Panc1 (cell line): ENCODE results near the gene LPGAT1. TPM values are rescaled to one million over a fixed set of nuclear protein-coding genes. Genes with fewer than 3 reads are reported as not detected.

ENCODE experiments used
- ATAC-seq: fragments of 200-7000 bp; cut with Tn5 transposase; 2 replicates; pipeline ENCODE4 v1.9.1; 2020; ENCODE audit warnings: mild to moderate bottlenecking, moderate library complexity
- BruUV-seq: library from RNA; stranded (reverse); fragments of 400-500 nt; replicated peaks from 2 replicates; lab custom pipeline; 2021; lab: Mats Ljungman, UMichigan
- CTCF ChIA-PET: fragments of 300-600 bp; sonication (Branson Sonifier 250); formaldehyde crosslinking; loops from one replicate; lab custom pipeline; 2022; ENCODE audit warnings: antibody characterized with exemption; lab: Charles Lee
- POLR2A ChIA-PET: fragments of 300-600 bp; sonication (Branson Sonifier 250); formaldehyde crosslinking; loops from one replicate; lab custom pipeline; 2022; ENCODE audit warnings: antibody characterized with exemption; lab: Charles Lee
- DNase-seq: peaks from one replicate; pipeline ENCODE4 v3.0.0-alpha.2; 2010; ENCODE audit warnings: low read depth, low spot score
- H3K27ac ChIP-seq: 2 replicates; pipeline ENCODE4 v1.5.1; 2011; ENCODE audit warnings: mild to moderate bottlenecking, low read length, inconsistent platforms
- H3K27me3 ChIP-seq: fragments of 200-500 bp; sonication (Bioruptor generic); 2 replicates; pipeline ENCODE4 v1.6.0; 2014; ENCODE audit warnings: low read length, inconsistent platforms; ENCODE audit not compliant: control insufficient read depth, insufficient read depth
- H3K36me3 ChIP-seq: fragments of 200-500 bp; sonication (Bioruptor generic); 2 replicates; pipeline ENCODE4 v1.5.1; 2014; ENCODE audit warnings: inconsistent platforms, mild to moderate bottlenecking, low read length, moderate library complexity; ENCODE audit not compliant: control insufficient read depth, insufficient read depth
- H3K4me1 ChIP-seq: 2 replicates; pipeline ENCODE4 v1.5.1; 2011; ENCODE audit warnings: inconsistent platforms, mild to moderate bottlenecking, low read length, moderate library complexity; ENCODE audit not compliant: control insufficient read depth, insufficient read depth
- H3K4me3 ChIP-seq, 2 experiments: 2 replicates each; pipeline ENCODE4 v1.5.1; 2011 to 2012; ENCODE audit warnings: low read depth in 2 of 2, low read length in 2 of 2, mild to moderate bottlenecking in 2 of 2, inconsistent platforms in 1 of 2, moderate library complexity in 1 of 2
- H3K9me3 ChIP-seq: fragments of 200-500 bp; sonication (Bioruptor generic); 2 replicates; pipeline ENCODE4 v1.5.1; 2014; ENCODE audit warnings: low read depth, mild to moderate bottlenecking, inconsistent platforms, low read length, moderate library complexity; ENCODE audit not compliant: control insufficient read depth, insufficient read depth
- CTCF ChIP-seq: fragments of 450-650 bp; IDR thresholded peaks from 2 replicates; pipeline ENCODE4 v1.5.1; 2017; ENCODE audit warnings: mild to moderate bottlenecking
- POLR2AphosphoS5 ChIP-seq: IDR thresholded peaks from 2 replicates; pipeline ENCODE4 v1.6.1; 2012; ENCODE audit warnings: mild to moderate bottlenecking, low read depth, low read length, moderate library complexity
- SIN3A ChIP-seq: IDR thresholded peaks from 2 replicates; pipeline ENCODE4 v1.6.1; 2012; ENCODE audit warnings: low read depth, mild to moderate bottlenecking, low read length, moderate library complexity, borderline replicate concordance; ENCODE audit not compliant: insufficient read depth
- TCF7L2 ChIP-seq: IDR thresholded peaks from 2 replicates; pipeline ENCODE4 v1.6.1; 2011; ENCODE audit warnings: mild to moderate bottlenecking, low read depth, low read length, inconsistent platforms
- in situ Hi-C: cut with HindIII; loops from 2 replicates; pipeline ENCODE4 v1.10.0; 2016; ENCODE audit warnings: low sequenced_read_pairs, low pct_unique_long_range_greater_than_20kb
- intact Hi-C: fragments of 100-400 bp; cut with micrococcal nuclease; formaldehyde crosslinking; loops from one replicate; pipeline ENCODE4 v1.10.0; 2022; ENCODE audit not compliant: unreplicated experiment
- total RNA-seq: library from RNA; stranded (reverse); gene quantifications from one replicate; pipeline ENCODE4 v1.2.1, GENCODE V29; 2021; ENCODE audit not compliant: unreplicated experiment
- TF ChIP-seq, protein P1 (sequence below), 2 experiments: IDR thresholded peaks; 2 replicates each; pipeline ENCODE4 v1.6.1; 2011 to 2012; ENCODE audit warnings: low read depth in 2 of 2, control low read depth in 1 of 2, low read length in 1 of 2, mild to moderate bottlenecking in 1 of 2, moderate library complexity in 1 of 2; ENCODE audit not compliant: insufficient read depth in 1 of 2

The LPGAT1 gene
- total RNA-seq, 1 experiment from 2014 or later, result 85.4 TPM

- DNase-seq, result no peak
- in situ Hi-C loops, result no loop called here
- Histone ChIP-seq H3K36me3 (peaks cover 6% of the 10 kb centered on the region; the same call in 1 of the 2 replicates), H3K27ac (no peak overlapping the region), H3K27me3 (no peaks in the 10 kb centered on the region), H3K4me3 (no peak overlapping the region), H3K9me3 (no peaks in the 10 kb centered on the region), H3K4me1 (peaks cover 16% of the 10 kb centered on the region)
- POLR2A ChIA-PET, result no interaction called here
- intact Hi-C loops, result loop anchor here (10.0 kb wide), 1 partner anchor 112 kb away; no protein-coding TSS in a partner anchor
- no peak for ATAC-seq
- CTCF ChIA-PET, result no interaction called here
- no TSS peak for BruUV-seq
- TF ChIP-seq TCF7L2, result no peak
- TF ChIP-seq POLR2AphosphoS5, result no peak
- TF ChIP-seq CTCF, result no peak
- no peak for TF ChIP-seq SIN3A
- TF ChIP-seq, protein P1, sequence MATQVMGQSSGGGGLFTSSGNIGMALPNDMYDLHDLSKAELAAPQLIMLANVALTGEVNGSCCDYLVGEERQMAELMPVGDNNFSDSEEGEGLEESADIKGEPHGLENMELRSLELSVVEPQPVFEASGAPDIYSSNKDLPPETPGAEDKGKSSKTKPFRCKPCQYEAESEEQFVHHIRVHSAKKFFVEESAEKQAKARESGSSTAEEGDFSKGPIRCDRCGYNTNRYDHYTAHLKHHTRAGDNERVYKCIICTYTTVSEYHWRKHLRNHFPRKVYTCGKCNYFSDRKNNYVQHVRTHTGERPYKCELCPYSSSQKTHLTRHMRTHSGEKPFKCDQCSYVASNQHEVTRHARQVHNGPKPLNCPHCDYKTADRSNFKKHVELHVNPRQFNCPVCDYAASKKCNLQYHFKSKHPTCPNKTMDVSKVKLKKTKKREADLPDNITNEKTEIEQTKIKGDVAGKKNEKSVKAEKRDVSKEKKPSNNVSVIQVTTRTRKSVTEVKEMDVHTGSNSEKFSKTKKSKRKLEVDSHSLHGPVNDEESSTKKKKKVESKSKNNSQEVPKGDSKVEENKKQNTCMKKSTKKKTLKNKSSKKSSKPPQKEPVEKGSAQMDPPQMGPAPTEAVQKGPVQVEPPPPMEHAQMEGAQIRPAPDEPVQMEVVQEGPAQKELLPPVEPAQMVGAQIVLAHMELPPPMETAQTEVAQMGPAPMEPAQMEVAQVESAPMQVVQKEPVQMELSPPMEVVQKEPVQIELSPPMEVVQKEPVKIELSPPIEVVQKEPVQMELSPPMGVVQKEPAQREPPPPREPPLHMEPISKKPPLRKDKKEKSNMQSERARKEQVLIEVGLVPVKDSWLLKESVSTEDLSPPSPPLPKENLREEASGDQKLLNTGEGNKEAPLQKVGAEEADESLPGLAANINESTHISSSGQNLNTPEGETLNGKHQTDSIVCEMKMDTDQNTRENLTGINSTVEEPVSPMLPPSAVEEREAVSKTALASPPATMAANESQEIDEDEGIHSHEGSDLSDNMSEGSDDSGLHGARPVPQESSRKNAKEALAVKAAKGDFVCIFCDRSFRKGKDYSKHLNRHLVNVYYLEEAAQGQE (IDR thresholded peaks at IDR 0.05; ENCODE audit: insufficient read depth in 1 of 2, low read depth in 2 of 2, low read length in 1 of 2), result no peak
Observed at GRCh38 chr1:211832661-211833060, 2.1 kb upstream of the LPGAT1 start.

DNA sequence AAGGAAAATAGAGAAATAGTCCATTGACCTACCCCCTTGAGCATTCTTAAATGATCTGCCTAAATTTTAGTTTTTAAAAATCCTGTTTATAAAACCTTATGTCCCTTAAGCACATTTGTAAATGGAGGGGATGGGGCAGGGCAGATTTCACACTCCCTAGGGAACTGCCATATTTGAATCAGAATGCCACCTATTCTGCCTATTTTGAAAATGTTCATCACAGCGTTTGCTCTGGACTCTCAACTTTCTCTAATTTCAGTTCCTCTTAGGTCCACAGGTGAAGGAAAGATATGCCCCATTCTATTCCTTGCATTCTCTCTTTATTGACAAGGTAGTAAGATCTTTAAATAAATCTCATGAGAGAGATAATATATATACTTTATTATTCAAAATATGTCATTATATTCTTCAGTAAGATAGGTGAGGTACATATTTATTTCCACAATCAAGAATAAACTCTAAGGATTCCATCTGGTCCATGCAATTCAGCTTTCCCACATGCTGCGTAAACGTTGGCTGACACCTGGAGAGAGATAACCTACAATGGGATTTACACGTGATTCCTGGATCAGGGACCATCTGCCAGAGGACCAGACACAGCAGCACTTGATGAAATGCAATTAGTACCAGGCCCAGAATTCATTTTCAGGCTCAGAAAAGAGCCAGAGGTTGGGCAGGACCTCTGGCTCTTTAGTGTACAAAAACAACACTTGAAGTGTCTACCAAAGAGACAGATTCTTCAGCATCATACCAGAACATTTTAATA, 1.2 kb upstream of the LPGAT1 start:
- POLR2A ChIA-PET, result no interaction called here
- in situ Hi-C loops (no loop called here), intact Hi-C loops (loop anchor here (10.0 kb wide), 1 partner anchor 113 kb away; no protein-coding TSS in a partner anchor)
- H3K27ac ChIP-seq, result peak overlapping the region; percentile 29; the same call in 1 of the 2 replicates
- H3K4me3 ChIP-seq, result no peak overlapping the region
- H3K36me3 ChIP-seq, result peaks cover 6% of the 10 kb centered on the region; the same call in 1 of the 2 replicates
- BruUV-seq, result TSS peak; percentile 79
- no peak for DNase-seq
- TF ChIP-seq, protein P1 (IDR thresholded peaks at IDR 0.05; ENCODE audit: insufficient read depth in 1 of 2, low read depth in 2 of 2, low read length in 1 of 2), result no peak
- TF ChIP-seq TCF7L2, result no peak
- TF ChIP-seq POLR2AphosphoS5, result no peak
- no peak for TF ChIP-seq SIN3A
- TF ChIP-seq CTCF, result no peak
- H3K27me3 ChIP-seq, result no peaks in the 10 kb centered on the region
- ATAC-seq, result no peak
- CTCF ChIA-PET, result interaction anchor here (1.6 kb wide), 1 partner anchor 133 kb away, joined by 5 read pairs; no protein-coding TSS in a partner anchor
- peaks cover 25% of the 10 kb centered on the region for H3K4me1 ChIP-seq
- no peaks in the 10 kb centered on the region for H3K9me3 ChIP-seq
